Epithelial cell of proximal tubule (primary cell): ENCODE results near the gene TGM3. TPM values are rescaled to one million over a fixed set of nuclear protein-coding genes. Genes with fewer than 3 reads are reported as not detected.
"Not testable (repeated sequence)": the region's sequence is repeated elsewhere in the genome, so short reads cannot be mapped to it uniquely, and the experiment has no call there.

Experiments
- DNase-seq: peaks from one replicate; pipeline ENCODE4 v3.0.0-alpha.2; 2011; ENCODE audit warnings: low read depth
- H3K4me3 ChIP-seq: 2 replicates; pipeline ENCODE4 v1.5.1; 2011; ENCODE audit warnings: low read depth, mild to moderate bottlenecking, low read length
- total RNA-seq: library from RNA; depleted of rRNA; stranded (reverse); fragments of >200 nt; gene quantifications from 2 replicates; pipeline ENCODE4 v1.2.3, GENCODE V29; 2015
- TF ChIP-seq, protein P1 (sequence below): conservative IDR thresholded peaks from 2 replicates; pipeline ENCODE4 v1.5.1; 2012; ENCODE audit warnings: low read depth, mild to moderate bottlenecking, low read length

The TGM3 gene
- total RNA-seq, 1 donor from 2014 or later = not detected

DNA sequence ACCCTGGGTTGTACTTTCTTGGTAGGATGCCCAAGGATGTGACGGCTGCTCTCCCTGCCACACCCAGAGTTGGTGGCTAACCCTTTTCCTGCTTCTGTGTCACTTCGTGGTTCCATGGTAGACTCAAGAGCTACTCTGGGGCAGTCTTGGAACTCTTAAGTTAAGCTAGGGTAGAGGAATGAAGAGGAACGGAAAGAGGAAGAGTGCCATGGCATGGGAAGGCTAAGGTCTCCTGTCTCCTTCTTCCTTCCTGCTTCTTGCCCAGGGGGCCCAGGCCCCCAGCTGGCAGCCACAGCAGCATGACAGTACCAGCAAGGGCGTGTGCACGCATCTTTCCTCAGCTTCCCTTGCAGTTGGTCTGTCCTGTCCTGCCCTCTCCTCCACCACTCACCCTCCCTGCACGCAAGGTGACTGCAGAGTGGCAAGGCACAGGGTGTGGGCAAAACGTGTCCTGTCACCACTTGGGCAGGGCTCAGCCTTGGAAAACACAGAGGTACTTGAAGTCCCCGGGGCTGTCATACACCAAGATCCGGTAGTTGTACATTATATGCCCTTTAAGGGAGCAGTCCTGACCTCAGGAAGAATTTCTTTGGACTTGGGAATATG lies 39.8 kb upstream of the TGM3 start:
- TF ChIP-seq, protein P1, sequence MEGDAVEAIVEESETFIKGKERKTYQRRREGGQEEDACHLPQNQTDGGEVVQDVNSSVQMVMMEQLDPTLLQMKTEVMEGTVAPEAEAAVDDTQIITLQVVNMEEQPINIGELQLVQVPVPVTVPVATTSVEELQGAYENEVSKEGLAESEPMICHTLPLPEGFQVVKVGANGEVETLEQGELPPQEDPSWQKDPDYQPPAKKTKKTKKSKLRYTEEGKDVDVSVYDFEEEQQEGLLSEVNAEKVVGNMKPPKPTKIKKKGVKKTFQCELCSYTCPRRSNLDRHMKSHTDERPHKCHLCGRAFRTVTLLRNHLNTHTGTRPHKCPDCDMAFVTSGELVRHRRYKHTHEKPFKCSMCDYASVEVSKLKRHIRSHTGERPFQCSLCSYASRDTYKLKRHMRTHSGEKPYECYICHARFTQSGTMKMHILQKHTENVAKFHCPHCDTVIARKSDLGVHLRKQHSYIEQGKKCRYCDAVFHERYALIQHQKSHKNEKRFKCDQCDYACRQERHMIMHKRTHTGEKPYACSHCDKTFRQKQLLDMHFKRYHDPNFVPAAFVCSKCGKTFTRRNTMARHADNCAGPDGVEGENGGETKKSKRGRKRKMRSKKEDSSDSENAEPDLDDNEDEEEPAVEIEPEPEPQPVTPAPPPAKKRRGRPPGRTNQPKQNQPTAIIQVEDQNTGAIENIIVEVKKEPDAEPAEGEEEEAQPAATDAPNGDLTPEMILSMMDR = no peak
- no peak overlapping the region for H3K4me3 ChIP-seq
- no peak for DNase-seq

DNA sequence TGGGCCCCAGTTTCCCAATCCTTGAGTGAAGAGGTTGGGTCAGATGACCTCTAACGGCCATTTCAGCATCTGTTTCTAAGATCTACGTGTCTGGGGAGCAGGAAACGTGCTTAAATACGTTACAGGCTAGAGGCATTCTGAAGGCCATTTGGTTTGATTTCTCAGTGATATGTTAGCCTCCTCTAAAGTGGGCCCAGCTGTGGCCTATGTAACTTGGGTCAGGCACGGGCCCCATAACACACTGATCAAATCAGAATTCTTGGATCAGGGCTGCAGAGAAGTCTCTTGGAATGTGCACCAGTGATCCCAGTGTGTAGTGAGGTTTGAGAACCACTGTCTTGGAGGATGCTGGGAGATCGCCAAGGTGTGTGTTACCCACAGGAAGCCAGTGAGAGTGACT lies 36.1 kb upstream of the TGM3 start:
- H3K4me3 ChIP-seq = no peak overlapping the region
- DNase-seq = no peak
- TF ChIP-seq, protein P1 = no peak

DNA sequence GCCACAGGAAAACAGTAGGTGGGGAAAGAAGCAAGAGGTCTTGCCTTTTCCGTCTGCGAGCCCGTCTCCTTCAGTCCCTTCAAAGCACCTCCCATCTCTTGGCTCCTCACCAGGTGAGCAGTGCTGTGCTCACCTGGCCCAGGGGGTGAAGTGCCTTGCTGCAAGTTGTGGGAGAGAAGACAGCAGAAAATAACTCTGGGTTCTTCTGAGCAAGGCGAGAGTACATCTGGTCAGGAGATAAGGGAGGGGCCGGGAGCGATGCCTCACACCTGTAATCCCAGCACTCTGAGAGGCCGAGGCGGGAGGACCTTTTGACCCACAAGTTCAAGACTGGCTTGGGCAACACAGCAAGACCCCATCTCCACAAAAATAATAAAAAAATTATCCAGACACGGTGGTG lies 35.6 kb upstream of the TGM3 start:
- DNase-seq = no peak
- H3K4me3 ChIP-seq = no peak overlapping the region
- TF ChIP-seq, protein P1 = no peak

DNA sequence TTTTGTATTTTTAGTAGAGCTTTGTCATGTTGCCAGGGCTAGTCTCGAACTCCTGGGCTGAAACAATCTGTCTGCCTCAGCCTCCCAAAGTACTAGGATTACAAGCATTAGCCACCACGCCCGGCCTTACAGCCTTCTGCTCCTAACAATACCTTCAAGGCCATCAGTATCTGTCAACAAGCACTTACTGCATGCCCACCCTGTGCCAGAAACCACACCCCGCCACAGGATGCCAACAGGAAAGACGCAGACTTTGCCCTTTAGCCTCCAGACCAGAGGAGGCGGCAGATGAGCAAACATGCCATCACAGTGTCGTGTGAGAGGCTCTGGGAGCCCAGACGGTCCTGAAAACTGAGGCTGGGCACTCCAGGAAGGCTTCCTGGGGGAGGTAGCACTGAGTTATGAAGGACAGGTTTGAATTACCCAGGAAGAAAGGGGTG lies 34.7 kb upstream of the TGM3 start:
- TF ChIP-seq, protein P1 = no peak
- H3K4me3 ChIP-seq = no peak overlapping the region
- no peak for DNase-seq

DNA sequence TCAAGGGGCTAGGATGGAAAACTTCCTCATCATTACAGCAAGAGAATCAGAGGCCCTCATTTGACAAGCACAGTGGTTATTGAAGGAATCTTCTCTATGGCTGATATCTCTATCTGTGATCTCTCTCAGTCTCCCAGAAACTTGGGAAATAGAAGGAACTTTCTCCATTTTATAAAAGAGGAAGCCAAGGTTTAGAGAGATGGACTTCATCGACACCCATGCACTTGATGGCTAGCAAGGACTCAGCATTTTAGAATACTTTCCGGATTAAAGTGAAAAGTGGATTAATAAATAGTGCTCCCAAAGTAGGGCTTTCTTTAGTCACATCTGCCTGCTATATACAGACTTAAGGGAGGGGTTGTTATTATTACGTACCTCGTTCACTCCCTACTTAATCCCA lies 34.2 kb upstream of the TGM3 start:
- TF ChIP-seq, protein P1 = no peak
- DNase-seq = no peak
- no peak overlapping the region for H3K4me3 ChIP-seq

DNA sequence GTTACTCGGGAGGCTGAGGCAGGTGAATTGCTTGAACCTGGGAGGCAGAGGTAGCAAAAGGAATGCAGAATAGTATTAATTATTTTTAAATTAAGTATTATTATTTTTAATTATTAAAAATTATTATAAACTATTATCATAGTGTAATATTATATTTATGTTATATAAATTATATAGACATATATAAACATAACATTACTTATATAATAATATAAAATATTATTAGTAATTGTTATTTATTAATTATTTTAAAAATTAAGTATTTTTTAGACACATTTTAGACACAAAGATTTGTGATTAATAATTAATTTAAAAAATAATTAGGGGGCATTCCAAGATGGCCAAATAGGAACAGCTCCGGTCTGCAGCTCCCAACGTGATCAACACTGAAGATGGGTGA lies 31.7 kb upstream of the TGM3 start:
- no peak overlapping the region for H3K4me3 ChIP-seq
- TF ChIP-seq, protein P1 = no peak
- DNase-seq = no peak

DNA sequence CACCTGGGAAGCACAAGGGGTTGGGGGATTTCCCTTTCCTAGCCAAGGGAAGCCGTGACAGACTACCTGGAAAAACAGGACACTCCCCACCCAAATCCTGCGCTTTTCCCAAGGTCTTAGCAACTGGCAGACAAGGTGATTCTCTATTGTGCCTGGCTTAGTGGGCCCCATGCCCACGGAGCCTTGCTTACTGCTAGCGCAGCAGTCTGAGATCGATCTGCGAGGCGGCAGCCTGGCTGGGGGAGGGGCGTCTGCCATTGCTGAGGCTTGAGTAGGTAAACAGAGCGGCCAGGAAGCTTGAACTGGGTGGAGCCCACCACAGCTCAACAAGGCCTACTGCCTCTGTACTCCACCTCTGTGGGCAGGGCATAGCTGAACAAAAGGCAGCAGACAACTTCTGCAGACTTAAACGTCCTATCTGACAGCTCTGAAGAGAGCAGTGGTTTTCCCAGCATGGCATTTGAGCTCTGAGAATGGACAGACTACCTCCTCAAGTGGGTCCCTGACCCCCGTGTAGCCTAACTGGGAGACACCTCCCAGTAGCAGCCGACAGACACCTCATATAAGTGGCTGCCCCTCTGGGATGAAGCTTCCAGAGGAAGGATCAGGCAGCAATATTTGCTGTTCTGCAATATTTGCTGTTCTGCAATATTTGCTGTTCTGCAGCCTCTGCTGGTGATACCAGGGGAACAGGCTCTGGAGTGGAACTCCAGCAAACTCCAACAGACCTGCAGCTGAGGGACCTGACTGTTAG lies 31.0 kb upstream of the TGM3 start:
- H3K4me3 ChIP-seq, DNase-seq: not testable (repeated sequence)
